Activated CD4-positive, alpha-beta memory T cell treated with anti-CD3 and anti-CD28 coated beads, Interleukin-2, amount 10 ng/mL, durations not matched to agents 7 days and 5 days (primary cell): ENCODE results near the gene ST6GAL2. TPM values are rescaled to one million over a fixed set of nuclear protein-coding genes. Genes with fewer than 3 reads are reported as not detected.

Experiments
- CTCF ChIA-PET: fragments of 350-600 bp; sonication (Branson Sonifier 250); formaldehyde crosslinking; loops from one replicate; lab custom pipeline; 2021; ENCODE audit warnings: antibody characterized with exemption, inconsistent platforms; lab: Charles Lee
- POLR2A ChIA-PET: fragments of 350-600 bp; sonication (Branson Sonifier 250); formaldehyde crosslinking; loops from one replicate; lab custom pipeline; 2021; ENCODE audit warnings: antibody characterized with exemption; lab: Charles Lee
- DNase-seq: peaks from one replicate; pipeline ENCODE4 v3.0.0-alpha.2; 2020
- H3K27ac Mint-ChIP-seq: one replicate; pipeline ENCODE4 v1.8.0; 2021; ENCODE audit warnings: mild to moderate bottlenecking, mixed read lengths
- H3K27me3 Mint-ChIP-seq: one replicate; pipeline ENCODE4 v1.8.0; 2021; ENCODE audit warnings: mixed read lengths
- H3K36me3 Mint-ChIP-seq: one replicate; pipeline ENCODE4 v1.8.0; 2021; ENCODE audit warnings: low read depth, mixed read lengths
- H3K4me1 Mint-ChIP-seq: one replicate; pipeline ENCODE4 v1.8.0; 2021; ENCODE audit warnings: mixed read lengths
- H3K4me3 Mint-ChIP-seq: one replicate; pipeline ENCODE4 v1.8.0; 2021; ENCODE audit warnings: mild to moderate bottlenecking, mixed read lengths
- H3K9me3 Mint-ChIP-seq: one replicate; pipeline ENCODE4 v1.8.0; 2021; ENCODE audit warnings: mixed read lengths
- total RNA-seq, 2 experiments: library from RNA; stranded (reverse); gene quantifications; one replicate each; pipeline ENCODE4 v1.2.3, GENCODE V29; 2021

The ST6GAL2 gene, protein sequence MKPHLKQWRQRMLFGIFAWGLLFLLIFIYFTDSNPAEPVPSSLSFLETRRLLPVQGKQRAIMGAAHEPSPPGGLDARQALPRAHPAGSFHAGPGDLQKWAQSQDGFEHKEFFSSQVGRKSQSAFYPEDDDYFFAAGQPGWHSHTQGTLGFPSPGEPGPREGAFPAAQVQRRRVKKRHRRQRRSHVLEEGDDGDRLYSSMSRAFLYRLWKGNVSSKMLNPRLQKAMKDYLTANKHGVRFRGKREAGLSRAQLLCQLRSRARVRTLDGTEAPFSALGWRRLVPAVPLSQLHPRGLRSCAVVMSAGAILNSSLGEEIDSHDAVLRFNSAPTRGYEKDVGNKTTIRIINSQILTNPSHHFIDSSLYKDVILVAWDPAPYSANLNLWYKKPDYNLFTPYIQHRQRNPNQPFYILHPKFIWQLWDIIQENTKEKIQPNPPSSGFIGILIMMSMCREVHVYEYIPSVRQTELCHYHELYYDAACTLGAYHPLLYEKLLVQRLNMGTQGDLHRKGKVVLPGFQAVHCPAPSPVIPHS
- not detected for total RNA-seq

DNA sequence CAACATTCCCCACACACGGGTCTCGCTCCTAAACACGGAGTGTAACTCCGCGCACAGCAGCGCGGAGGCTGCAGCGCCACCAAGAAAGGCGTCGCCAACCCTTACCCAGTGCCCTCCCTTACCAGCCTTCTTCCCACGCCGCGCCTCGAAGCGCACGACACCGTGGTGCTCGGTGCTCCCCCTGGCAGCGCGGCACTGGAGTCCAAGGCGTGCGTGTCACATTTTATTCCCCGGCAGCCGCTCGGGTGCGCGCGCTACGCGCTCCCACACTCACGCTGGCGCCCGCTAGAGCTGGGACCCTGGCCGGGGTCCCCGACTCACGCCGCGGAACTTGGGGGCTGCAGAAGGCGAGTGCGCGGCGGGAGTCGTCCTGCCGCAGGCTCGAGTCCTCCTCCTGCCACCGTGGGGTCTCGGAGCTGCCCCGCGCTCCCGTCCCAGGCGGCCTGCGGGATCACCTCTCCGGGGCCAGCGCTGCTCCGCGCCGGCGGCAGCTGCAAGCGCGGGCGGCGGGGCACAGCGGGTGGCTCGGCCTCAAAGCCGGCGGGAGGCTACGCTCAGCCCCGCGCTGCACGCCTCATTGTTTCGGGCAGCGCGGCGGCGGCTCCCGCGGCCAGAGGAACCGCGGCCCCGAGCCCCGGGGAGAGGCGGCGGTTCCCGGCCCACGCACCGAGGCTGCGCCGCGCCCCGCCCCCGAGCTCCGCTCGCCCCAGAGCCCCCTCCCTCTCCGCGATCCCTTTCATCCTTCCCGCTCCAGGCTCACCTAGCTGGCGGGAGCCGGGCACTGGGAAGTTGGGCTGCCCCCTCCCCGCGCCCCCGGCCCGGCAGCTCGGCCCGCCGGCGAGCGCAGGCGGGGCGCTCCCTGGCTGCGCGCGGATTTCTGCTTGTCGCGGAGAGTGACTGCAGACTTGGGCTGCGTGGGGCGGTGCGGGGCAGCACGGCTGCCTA lies at the start of gene ST6GAL2:
ST6GAL2 (minus strand) TSS at position 197 of the 945 bp plus-strand sequence. CDS start 42,190 bp downstream, outside the sequence.
- Mint-ChIP-seq H3K27ac (no peak within 1 kb of the TSS), H3K4me1 (peaks cover 2% of the 10 kb centered on the region), H3K27me3 (peaks cover 26% of the 10 kb centered on the region), H3K36me3 (no peaks in the 10 kb centered on the region), H3K4me3 (no peak within 1 kb of the TSS), H3K9me3 (no peaks in the 10 kb centered on the region)
- ChIA-PET CTCF (no interaction called here), POLR2A (no interaction called here)
- no peak for DNase-seq

DNA sequence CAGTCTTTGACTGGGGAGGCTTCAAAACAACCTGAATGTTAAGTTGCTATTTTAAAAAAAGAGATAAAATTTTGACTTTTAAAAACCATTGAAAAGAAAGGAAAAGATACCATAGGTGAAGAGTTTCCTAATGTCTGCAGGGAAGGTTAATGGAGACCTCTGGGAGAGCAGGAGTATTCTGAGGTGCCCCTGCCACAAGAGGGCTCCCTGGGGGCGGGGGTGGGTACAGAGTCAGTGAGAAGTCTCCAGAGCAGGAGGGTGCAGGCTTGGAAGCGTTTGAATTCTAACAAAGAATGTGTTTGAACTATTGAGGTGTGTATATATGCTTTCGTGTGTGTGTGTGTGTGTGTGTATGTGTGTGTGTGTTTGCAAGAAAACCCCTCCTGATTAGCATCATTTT lies 46.7 kb upstream of the ST6GAL2 start:
- H3K27ac Mint-ChIP-seq, result no peak overlapping the region
- H3K36me3 Mint-ChIP-seq, result no peaks in the 10 kb centered on the region
- DNase-seq, result no peak
- no peaks in the 10 kb centered on the region for H3K9me3 Mint-ChIP-seq
- H3K27me3 Mint-ChIP-seq, result no peaks in the 10 kb centered on the region
- no peaks in the 10 kb centered on the region for H3K4me1 Mint-ChIP-seq
- CTCF ChIA-PET, result no interaction called here
- no peak overlapping the region for H3K4me3 Mint-ChIP-seq
- POLR2A ChIA-PET, result no interaction called here

DNA sequence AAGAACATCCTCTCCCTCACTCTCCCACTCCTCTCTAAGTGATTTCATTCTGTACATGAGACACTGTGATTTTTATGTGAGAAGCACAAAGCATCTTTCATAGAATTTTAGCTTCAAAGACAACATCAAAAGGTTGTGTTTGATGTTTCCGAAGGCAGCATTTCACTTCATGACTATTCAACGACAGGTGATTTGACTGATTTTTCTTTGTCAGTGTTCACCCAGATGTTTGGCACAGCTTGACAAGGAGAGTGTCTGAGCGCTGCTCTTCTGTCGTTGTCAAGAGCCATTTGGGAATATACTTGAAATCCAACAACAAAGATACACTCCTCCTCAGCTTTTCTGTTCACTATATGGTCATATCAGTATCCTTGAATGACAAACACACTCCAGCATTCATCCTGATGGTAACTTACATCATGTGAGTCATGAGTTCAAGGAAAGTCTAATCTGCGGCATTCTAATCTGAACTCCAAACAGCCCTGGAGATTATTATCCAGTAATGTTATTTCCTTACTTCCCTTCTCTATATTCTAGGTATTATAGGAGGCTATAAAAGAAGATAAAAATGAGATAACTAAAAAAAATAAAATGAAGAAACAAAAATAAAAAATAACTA lies 45.9 kb upstream of the ST6GAL2 start:
- H3K9me3 Mint-ChIP-seq, result peaks cover 2% of the 10 kb centered on the region
- ChIA-PET POLR2A (no interaction called here), CTCF (no interaction called here)
- no peak for DNase-seq
- no peak overlapping the region for H3K27ac Mint-ChIP-seq
- no peaks in the 10 kb centered on the region for H3K36me3 Mint-ChIP-seq
- no peak overlapping the region for H3K4me3 Mint-ChIP-seq
- no peaks in the 10 kb centered on the region for H3K4me1 Mint-ChIP-seq
- no peaks in the 10 kb centered on the region for H3K27me3 Mint-ChIP-seq

DNA sequence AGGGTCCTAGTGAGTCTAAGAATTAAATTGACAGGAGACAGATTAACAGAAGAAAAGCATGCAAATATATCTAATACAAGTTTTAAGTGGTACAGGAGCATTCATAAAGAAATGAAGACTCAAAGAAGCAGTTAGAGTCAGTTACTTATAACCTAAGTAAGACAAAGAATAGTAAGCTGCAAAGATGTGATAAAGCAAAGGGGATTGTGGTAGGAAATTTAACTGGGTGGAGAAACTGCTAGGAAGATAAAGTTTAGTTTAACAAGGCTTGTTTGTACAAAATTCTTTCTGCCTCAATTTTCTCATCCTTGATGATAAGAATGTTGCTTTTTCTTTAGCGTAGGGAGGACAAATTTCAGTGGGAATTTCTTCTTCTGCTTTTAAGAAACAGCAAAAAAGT lies 35.5 kb upstream of the ST6GAL2 start:
- Mint-ChIP-seq H3K27ac (no peak overlapping the region), H3K4me3 (no peak overlapping the region), H3K27me3 (no peaks in the 10 kb centered on the region), H3K9me3 (peaks cover 3% of the 10 kb centered on the region), H3K36me3 (no peaks in the 10 kb centered on the region), H3K4me1 (no peaks in the 10 kb centered on the region)
- no peak for DNase-seq
- ChIA-PET CTCF (no interaction called here), POLR2A (no interaction called here)

DNA sequence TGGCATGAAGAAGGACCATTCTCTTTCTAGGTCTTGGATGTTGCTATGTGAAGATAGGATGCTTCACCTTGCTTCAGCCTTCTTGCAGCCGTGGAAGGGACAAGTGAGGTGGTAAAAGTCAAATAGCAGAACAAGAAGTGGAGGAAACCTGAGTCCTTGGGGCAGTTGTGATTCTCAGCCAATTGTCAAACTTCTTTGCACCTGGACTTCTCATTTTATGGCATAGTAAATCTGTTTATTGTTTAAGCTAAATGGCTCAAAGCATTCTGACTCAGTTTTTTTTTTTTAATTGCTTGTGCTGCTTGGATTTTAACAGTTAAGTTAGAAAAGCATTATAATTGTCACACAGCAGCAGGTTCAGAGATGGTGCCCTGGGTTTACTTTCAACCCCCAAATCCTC lies 33.0 kb upstream of the ST6GAL2 start:
- no peak overlapping the region for H3K4me3 Mint-ChIP-seq
- DNase-seq, result no peak
- no peaks in the 10 kb centered on the region for H3K36me3 Mint-ChIP-seq
- ChIA-PET CTCF (no interaction called here), POLR2A (no interaction called here)
- no peaks in the 10 kb centered on the region for H3K27me3 Mint-ChIP-seq
- no peaks in the 10 kb centered on the region for H3K9me3 Mint-ChIP-seq
- no peak overlapping the region for H3K27ac Mint-ChIP-seq
- no peaks in the 10 kb centered on the region for H3K4me1 Mint-ChIP-seq

DNA sequence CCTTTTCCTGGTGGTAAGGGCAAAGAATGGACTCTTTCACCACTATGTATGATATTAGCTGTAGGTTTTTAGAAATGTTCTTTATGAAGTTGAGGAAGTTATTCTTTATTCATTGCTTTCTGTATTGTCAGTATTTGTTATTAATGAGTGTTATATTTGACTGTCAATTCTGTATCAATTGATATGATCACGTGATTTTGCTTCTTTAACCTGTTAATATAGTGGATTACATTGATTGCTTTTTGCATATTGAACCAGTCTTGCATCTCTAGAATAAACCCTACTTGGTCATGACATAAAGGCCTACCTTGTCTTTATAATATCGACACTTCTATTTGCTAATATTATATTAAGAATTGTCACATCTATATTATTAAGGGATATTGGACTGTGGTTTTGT lies 18.3 kb upstream of the ST6GAL2 start:
- DNase-seq, result no peak
- POLR2A ChIA-PET, result no interaction called here

DNA sequence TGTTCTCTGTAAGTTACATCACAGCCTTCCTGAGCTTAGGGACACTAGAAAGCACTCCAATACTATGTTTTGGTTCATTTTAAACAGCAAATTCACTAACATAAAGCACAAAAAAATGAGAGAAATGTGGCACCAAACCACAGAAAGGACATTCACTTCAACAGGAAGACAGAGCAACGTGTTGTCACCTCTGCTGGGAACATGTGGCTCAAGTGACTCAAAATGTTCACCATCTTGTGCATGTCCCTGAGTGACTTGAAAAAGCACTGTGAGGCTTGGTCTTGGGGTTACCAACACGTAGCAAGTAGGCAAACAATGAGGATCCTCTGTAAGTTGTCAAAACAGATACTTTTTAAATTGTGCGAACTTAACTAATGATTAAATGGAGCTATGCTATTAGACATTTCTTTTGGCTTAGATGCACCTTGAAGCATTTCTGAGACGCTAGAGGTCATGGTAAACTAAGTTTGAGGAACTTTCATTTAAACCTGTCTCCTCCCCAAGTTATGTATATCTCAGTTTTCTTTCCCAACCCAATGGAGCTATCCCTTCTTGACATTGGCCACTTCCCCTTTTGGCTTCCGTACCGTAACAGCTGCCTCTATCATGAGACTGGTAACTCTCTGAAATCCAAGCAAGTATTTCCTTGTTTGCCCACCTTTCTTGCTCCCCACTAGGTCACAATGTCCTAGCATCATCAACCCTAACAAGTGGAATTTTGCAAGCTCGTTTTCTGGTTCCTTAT lies 14.0 kb upstream of the ST6GAL2 start:
- Mint-ChIP-seq H3K27me3 (no peaks in the 10 kb centered on the region), H3K27ac (no peak overlapping the region), H3K36me3 (no peaks in the 10 kb centered on the region), H3K4me1 (no peaks in the 10 kb centered on the region), H3K9me3 (no peaks in the 10 kb centered on the region), H3K4me3 (no peak overlapping the region)
- DNase-seq, result no peak
- CTCF ChIA-PET, result no interaction called here
- POLR2A ChIA-PET, result no interaction called here

More for the DNA sequence above, 18.3 kb upstream of the ST6GAL2 start:
- H3K4me3 Mint-ChIP-seq, result no peak overlapping the region
- no peak overlapping the region for H3K27ac Mint-ChIP-seq
- CTCF ChIA-PET, result no interaction called here
- no peaks in the 10 kb centered on the region for H3K4me1 Mint-ChIP-seq
- H3K9me3 Mint-ChIP-seq, result peaks cover 1% of the 10 kb centered on the region
- no peaks in the 10 kb centered on the region for H3K27me3 Mint-ChIP-seq
- no peaks in the 10 kb centered on the region for H3K36me3 Mint-ChIP-seq

DNA sequence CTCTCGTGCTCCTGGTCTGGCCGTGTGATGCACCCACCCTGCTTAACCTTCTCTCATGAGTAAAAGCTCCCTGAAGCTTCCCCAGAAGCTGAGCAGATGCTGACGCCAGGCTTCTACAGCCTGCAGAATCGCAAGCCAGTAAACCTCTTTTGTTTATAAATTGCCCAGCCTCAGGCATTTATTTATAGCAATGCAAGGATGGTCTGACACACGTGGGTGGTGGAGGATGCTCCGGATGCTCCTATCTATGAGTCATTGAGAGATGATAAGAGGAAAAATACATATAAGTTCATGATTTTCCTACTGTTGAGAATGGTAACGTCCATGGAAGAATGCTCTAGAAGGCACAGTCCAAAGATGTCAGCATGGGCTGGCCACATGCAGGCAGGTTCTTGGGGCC lies 8.6 kb upstream of the ST6GAL2 start:
- no peak for DNase-seq
- Mint-ChIP-seq H3K9me3 (no peaks in the 10 kb centered on the region), H3K27me3 (no peaks in the 10 kb centered on the region), H3K4me3 (no peak overlapping the region), H3K36me3 (no peaks in the 10 kb centered on the region), H3K27ac (no peak overlapping the region), H3K4me1 (no peaks in the 10 kb centered on the region)
- ChIA-PET POLR2A (no interaction called here), CTCF (no interaction called here)

DNA sequence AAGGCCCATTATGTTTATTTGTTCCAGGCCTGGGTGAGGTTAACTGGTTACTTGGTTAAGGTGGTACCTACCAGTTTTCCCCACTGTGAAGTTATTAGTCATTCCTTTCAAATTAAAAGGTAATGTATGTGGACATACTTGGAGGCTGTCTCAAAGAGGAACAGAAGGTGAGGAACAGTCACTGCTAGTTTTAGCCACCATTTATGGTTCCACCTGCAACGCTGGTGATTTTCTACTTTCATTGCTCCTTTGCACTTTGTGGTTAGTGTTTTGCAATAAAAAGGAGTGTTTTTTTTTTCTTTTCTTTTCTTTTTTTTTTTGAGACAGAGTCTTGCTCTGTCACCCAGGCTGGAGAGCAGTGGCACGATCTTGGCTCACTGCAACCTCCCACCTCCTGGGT lies 6.1 kb upstream of the ST6GAL2 start:
- Mint-ChIP-seq H3K36me3 (no peaks in the 10 kb centered on the region), H3K4me1 (no peaks in the 10 kb centered on the region), H3K4me3 (no peak overlapping the region), H3K27ac (no peak overlapping the region), H3K27me3 (peaks cover 4% of the 10 kb centered on the region), H3K9me3 (no peaks in the 10 kb centered on the region)
- no peak for DNase-seq
- ChIA-PET CTCF (no interaction called here), POLR2A (no interaction called here)

DNA sequence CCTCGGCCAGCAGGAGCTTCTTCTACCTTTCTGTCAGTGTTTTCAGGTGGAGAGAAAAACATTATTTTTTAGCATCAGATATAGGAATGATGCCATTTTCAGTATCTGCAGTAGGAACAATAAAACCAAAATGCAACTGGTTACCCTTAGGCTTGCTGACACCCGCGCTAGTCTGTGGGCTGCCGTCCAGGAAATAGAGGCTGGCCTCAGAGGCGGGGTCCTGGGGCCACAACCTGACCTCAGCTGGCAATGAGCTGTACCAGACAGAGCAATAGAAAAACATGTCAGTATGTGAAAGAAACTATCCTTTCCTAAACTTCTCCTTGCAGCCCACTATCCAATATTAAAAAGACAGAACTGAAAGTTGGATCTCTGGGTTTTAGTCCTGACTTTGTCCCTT lies 4.6 kb upstream of the ST6GAL2 start:
- CTCF ChIA-PET, result no interaction called here
- no peak overlapping the region for H3K27ac Mint-ChIP-seq
- POLR2A ChIA-PET, result no interaction called here
- peaks cover 8% of the 10 kb centered on the region for H3K27me3 Mint-ChIP-seq
- peaks cover 2% of the 10 kb centered on the region for H3K4me1 Mint-ChIP-seq
- H3K9me3 Mint-ChIP-seq, result no peaks in the 10 kb centered on the region
- no peak for DNase-seq
- H3K36me3 Mint-ChIP-seq, result no peaks in the 10 kb centered on the region
- H3K4me3 Mint-ChIP-seq, result no peak overlapping the region

DNA sequence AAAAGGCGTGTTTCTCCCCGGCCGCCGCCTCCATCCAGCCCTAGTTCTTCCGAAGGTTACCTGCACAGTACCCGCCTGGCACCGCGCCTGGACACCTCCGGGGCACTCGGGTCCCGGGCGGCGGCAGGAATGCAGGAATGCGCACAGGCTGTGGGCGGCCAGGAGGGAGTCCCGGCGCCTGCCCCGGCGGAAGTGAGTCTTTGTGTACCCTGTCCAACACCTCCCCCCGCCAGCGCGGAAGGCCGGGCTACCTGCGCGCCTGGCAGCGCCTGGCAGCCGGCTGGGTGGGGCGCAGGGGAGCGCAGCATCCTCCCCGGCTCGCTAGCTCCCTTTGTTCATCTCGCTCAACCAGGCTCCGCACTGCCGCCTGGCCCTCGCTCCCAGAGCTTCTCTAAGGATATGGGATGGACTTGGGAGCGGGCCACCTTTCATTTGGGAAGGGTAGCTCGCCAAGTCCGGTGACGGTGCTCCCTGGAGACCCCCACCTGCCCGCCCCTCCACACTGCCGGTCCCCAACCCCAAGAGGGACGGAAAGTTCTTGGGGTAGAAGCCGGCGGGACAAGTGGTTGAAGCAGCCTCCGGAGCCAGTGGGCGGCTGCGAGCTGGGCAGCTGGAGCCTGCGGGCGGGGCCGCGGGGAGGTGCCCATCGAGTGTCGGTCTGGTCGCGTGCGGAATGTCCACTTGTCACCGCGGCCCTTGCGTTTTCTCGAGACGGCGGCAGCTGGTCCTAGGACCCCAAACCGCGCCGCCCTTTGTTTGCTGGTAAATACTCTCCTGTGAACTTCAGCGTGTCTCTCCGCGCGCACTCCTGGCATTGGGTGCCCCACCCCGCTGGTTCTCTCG lies 1.2 kb upstream of the ST6GAL2 start:
- CTCF ChIA-PET, result no interaction called here
- Mint-ChIP-seq H3K36me3 (no peaks in the 10 kb centered on the region), H3K9me3 (no peaks in the 10 kb centered on the region), H3K27ac (no peak overlapping the region), H3K4me1 (peaks cover 2% of the 10 kb centered on the region), H3K27me3 (peaks cover 26% of the 10 kb centered on the region), H3K4me3 (no peak overlapping the region)
- DNase-seq, result no peak
- POLR2A ChIA-PET, result no interaction called here

DNA sequence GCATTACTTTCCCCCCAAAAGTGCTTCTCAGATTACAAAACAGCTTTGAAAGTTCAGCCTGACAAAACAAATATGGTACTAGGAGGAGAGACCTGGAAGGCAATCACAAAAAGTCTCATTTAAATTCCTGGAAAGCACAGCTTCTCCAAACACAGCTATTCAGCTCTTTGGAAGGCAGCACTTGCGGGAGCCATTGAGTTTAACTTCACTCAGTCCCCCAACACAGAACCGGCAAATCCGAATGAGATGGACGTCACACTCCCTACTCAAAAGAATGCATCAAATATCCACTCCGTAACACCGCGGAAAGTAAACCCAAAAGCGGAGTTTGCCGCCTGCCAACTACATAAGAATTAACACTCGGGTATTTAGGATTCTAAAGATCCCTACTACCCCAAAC lies 638 bp downstream of the ST6GAL2 start:
- DNase-seq, result no peak
- H3K9me3 Mint-ChIP-seq, result no peaks in the 10 kb centered on the region
- H3K4me3 Mint-ChIP-seq, result no peak overlapping the region
- H3K27me3 Mint-ChIP-seq, result peaks cover 26% of the 10 kb centered on the region
- H3K27ac Mint-ChIP-seq, result no peak overlapping the region
- peaks cover 2% of the 10 kb centered on the region for H3K4me1 Mint-ChIP-seq
- CTCF ChIA-PET, result no interaction called here
- POLR2A ChIA-PET, result no interaction called here
- H3K36me3 Mint-ChIP-seq, result no peaks in the 10 kb centered on the region
